HG02642 (cell line): ENCODE results near the gene UBQLN1.

ENCODE experiments used
- ATAC-seq: cut with Tn5 transposase; IDR thresholded peaks from one replicate; pipeline ENCODE4 v1.9.1; 2021; ENCODE audit warnings: mild to moderate bottlenecking; ENCODE audit not compliant: unreplicated experiment, poor library complexity

Gene UBQLN1

GRCh38 chr9:83698976-83699585 lies 8.7 kb downstream of the UBQLN1 start:
- ATAC-seq = peak; percentile 50

GRCh38 chr9:83691492-83691891 lies 16.3 kb downstream of the UBQLN1 start:
- no peak for ATAC-seq

- no peak for ATAC-seq
These were observed 18.8 kb downstream of the UBQLN1 start for GRCh38 chr9:83688921-83689320.

- ATAC-seq = no peak
These were observed 26.3 kb downstream of the UBQLN1 start for GRCh38 chr9:83681490-83681889.

GRCh38 chr9:83680233-83680632 lies 27.5 kb downstream of the UBQLN1 start:
- no peak for ATAC-seq

- ATAC-seq = no peak
These were observed 30.2 kb downstream of the UBQLN1 start for GRCh38 chr9:83677596-83677995.

GRCh38 chr9:83675466-83675865 lies 32.3 kb downstream of the UBQLN1 start:
- ATAC-seq = no peak

GRCh38 chr9:83671451-83671850 lies 36.3 kb downstream of the UBQLN1 start:
- ATAC-seq = no peak

- no peak for ATAC-seq
These were observed 37.4 kb downstream of the UBQLN1 start for GRCh38 chr9:83670381-83670780.

- ATAC-seq = no peak
These were observed 38.7 kb downstream of the UBQLN1 start for GRCh38 chr9:83669067-83669466.

- peak; percentile 65 for ATAC-seq
These were observed 42.1 kb downstream of the UBQLN1 start for GRCh38 chr9:83665580-83666200.

GRCh38 chr9:83662933-83663332 lies 44.8 kb downstream of the UBQLN1 start:
- ATAC-seq = no peak

GRCh38 chr9:83656952-83657351 lies 50.8 kb downstream of the UBQLN1 start:
- ATAC-seq = no peak

GRCh38 chr9:83656032-83656680 lies 51.6 kb downstream of the UBQLN1 start:
- peak; percentile 66 for ATAC-seq

- no peak for ATAC-seq
These were observed 52.3 kb downstream of the UBQLN1 start for GRCh38 chr9:83655433-83655832.

GRCh38 chr9:83652433-83652832 lies 55.3 kb downstream of the UBQLN1 start:
- no peak for ATAC-seq

GRCh38 chr9:83651558-83651957 lies 56.2 kb downstream of the UBQLN1 start:
- ATAC-seq = no peak

- no peak for ATAC-seq
These were observed 58.2 kb downstream of the UBQLN1 start for GRCh38 chr9:83649515-83649914.

GRCh38 chr9:83649080-83649479 lies 58.7 kb downstream of the UBQLN1 start:
- ATAC-seq = peak; percentile 56

- ATAC-seq = no peak
These were observed 61.1 kb downstream of the UBQLN1 start for GRCh38 chr9:83646500-83647239.

- no peak for ATAC-seq
These were observed 65.0 kb downstream of the UBQLN1 start for GRCh38 chr9:83642793-83643192.
